COLO668 (cell line): Measurements from ENCODE around the gene TICAM1.
A peak's percentile ranks its signal among the peaks of the same experiment; 100 is the strongest.
"Not testable (repeated sequence)": the region's sequence is repeated elsewhere in the genome, so short reads cannot be mapped to it uniquely, and the experiment has no call there.

Experiments used
- DNase-seq: peaks from one replicate; lab custom pipeline; 2025; ENCODE audit not compliant: unreplicated experiment; lab: John Stamatoyannopoulos, UW

TICAM1 gene

DNA sequence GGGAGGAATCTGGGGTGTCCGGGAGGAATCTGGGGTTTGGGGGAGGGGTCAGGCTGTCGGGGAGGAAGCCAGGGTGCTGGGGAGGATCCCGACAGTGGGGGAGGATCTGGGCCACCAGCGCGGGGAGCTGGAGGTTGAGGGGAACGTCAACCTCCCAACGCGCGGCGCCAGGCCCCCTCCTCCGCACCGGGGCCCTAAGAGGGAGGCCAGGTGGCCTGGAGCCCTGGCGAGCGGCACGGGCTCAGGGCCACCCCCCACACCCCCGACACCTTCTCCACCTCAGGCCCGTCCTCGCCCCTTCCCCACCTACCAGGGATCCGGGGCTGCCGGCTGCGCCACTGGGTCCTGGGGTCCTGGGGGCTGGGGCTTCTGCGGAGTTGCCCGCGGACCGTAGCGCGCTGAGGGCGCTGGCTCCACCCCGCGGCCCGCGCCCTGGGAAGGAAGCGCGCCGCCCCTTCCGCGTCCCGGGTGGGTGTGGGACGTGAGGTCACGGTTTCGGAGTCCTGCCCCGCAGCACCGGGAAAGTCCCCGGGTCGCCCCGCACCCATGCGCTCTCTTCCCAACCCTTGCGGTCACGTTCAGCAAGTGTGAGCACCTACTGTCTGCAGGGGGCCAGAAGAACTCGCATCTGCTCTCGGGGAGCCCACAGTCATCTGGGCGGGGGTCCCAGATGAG is at the start of gene TICAM1:
Gene TICAM1, minus strand, starts transcription at position 409 of the 675 bp plus-strand sequence. CDS start 13,335 bp downstream, outside the sequence.
- DNase-seq = peak; percentile 73

DNA sequence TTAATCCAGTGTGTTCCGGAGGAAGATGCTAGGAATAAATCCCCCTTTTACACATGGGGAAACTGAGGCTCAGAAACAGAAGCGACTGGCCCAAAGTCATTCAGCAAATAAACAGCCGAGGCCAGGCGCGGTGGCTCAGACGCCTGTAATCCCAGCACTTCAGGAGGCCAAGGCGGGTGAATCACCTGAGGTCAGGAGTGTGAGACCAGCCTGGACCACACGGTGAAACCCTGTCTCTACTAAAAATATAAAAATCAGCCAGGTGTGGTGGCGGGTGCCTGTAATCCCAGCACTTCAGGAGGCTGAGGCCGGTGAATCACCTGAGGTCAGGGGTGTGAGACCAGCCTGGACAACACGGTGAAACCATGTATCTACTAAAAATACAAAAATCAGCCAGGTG is 47.5 kb upstream of the TICAM1 start:
- DNase-seq = no peak

DNA sequence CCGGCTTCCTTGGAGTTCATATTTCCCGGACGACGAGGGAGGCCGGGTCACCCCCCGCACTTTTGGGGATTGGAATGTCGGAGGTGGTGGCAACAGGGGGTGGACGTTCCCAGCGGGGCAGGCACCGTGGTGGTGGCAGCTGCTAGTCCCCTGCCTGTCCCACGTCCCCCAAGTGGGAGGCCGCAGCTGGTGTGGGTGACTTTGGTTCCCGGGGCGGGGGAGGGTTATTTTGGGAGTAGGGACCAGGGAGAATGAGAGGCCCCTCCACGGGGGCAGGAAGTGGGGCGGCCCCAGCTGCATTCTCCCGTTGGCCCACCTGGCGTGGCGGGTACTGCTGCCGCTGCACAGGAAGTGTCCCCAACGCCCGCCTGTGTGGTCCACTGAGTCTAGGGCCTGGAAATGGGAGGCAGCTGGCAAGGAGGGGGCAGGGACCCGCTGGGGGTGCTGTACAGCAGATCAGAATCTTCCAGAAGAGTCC is 47.0 kb upstream of the TICAM1 start:
- peak; percentile 30 for DNase-seq

DNA sequence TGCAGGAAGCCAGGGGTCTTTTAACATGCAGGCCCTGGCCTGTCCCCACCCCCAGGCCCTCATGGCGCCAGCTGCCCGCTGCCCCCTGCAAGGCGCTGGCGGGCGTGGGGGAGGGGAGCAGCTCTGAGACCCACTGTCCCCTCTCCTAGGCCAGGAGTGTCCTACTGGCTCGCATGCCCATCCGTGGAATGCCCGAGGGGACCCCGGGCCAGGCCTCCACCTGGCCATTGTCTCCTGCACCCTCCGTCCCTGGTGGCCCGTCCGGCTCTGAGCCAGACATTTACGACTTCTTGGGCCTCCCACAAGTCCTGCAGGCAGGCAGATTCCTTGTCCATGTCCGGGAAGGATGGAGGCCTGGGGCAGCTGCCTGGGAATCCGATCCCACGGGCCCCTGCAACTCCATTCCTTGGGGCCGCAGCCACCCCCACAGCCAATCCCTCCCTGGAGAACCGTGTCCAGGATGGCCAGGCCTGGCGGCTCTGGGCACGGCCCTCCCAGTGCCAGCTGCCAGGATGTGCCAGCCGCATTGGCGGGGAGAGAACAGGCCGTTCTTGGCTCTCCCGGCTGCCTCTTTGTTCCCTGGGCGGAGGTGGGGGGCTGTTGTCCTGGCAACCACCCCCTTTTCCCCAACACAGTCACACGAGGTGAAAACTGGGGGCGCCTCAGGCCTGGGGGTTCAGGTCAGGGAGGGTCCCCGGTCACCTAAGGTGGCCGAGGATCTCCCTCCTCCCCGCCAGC is 46.4 kb upstream of the TICAM1 start:
- no peak for DNase-seq

DNA sequence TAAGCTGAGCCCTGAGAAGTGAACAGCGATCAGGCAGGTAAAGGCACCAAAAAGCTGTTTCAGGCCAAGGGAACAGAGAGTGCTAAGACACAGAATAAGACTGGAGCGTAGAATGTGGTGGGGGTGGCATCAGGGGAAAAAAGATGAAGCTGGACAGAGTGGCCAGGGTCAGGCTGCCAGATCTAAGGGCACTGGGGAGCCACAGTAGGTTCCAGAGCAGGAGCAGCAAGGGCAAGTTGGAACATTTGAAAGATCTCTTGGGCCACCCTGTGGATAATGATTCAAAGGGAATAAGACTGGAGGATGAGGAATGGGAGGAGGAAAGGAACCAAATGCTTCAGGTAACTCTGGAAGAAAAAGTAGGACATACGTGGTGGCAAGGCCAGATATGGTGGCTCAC is 42.4 kb upstream of the TICAM1 start:
- DNase-seq = no peak

DNA sequence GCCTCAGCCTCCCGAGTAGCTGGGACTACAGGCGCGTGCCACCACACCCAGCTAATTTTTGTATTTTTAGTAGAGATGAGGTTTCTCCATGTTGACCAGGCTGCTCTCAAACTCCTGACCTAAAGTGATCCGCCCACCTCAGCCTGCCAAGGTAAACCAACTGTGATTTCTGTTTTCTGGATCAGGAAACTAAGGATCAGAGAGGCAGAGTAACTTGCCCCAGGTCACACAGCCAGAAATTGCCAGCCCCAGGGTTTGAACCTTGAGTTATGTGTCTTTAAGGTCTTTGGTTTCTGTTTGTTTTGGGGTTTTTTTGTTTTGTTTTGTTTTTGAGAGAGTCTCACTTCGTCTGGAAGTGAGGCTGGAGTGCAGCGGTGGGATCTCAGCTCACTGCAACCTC is 40.2 kb upstream of the TICAM1 start:
- no peak for DNase-seq

DNA sequence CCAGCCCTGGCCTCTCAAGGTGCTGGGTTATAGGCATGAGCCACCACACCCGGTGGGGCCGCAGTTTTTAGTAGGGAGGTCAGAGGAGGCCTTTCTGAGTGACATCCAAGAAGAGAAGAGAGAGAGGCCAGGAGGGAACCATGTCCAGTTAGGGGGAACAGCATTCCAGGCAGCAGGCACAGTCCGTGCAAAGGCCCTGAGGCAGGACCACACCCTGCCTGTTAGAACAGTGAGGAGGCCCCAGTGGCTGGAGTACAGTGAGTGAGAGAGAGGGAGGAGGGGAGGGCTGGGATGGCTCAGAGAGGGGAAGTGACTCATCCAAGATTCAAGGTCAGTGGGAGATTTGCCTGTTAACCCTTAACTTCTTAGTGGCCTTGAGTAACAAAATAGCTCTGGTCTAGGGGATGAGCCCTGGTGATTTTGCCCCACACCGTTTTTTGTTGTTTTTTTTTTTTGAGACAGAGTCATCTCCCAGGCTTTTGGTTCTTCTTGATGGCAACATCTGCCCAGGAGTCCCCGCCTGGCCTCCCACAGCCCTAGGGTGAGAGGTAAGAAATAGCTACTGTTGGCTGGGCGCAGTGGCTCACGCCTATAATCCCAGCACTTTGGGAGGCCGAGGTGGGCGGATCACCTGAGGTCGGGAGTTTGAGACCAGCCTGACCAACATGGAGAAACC is 38.7 kb upstream of the TICAM1 start:
- DNase-seq = no peak

DNA sequence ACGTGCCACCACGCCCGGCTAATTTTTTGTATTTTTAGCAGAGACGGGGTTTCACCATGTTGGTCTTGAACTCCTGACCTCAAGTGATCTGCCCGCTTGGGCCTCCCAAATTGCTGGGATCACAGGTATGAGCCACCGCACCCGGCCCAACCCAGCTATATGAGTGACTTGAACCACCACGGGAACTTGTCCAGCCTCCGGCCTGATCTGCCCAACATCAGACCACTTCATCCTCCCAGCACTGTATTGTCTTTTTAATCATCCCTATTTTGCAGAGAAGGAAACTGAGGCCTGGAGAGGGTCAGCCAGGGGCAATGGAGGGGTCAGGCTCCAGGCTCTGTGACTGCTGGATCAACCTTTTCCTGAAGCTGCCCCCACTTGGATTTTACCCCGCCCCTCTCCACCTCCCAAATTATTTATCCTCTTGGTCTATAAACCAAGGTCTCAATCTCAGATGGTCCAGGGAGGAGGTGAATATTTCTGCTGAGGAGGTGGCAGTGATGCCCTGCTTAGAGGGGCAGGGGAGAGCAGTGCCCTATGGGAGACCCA is 36.8 kb upstream of the TICAM1 start:
- no peak for DNase-seq

DNA sequence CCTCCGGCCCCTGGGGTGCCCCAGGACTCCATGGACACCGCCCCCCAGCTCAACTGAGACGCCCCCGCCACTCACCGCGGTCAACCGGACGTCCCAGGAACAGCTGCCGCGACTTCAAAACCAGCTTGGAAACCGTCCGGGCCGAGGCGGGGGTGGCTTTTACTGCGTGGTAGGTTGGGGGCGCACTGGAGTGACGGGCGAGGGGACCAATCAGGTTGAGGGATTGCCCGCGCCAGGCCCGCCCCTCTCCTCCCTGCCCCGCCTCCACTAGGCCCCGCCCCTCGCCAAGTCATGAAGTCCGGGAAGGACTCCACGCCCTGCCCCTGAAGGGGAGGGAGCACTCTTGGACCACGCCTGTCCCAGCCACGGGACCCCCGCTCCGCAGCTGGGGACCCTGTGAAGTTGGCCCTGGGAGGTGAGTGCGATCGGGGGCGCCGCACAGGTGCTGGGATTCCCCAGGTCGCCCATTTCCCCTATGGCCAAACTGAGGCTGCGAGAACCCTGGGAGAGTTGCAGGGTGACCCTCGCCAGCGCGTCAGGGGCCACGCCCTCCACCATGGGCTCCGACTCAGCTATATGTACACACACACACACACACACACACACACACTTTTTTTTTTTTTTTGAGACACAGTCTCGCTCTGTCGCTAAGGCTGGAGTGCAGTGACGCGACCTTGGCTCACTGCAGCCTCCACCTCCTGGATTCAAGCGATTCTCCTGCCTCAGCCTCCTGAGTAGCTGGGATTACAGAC is 36.2 kb upstream of the TICAM1 start, which contains the start of gene PLIN3:
Gene PLIN3, minus strand, starts transcription at position 134 of the 752 bp plus-strand sequence. CDS start 6,273 bp downstream, outside the sequence.
- DNase-seq = peak; percentile 67

DNA sequence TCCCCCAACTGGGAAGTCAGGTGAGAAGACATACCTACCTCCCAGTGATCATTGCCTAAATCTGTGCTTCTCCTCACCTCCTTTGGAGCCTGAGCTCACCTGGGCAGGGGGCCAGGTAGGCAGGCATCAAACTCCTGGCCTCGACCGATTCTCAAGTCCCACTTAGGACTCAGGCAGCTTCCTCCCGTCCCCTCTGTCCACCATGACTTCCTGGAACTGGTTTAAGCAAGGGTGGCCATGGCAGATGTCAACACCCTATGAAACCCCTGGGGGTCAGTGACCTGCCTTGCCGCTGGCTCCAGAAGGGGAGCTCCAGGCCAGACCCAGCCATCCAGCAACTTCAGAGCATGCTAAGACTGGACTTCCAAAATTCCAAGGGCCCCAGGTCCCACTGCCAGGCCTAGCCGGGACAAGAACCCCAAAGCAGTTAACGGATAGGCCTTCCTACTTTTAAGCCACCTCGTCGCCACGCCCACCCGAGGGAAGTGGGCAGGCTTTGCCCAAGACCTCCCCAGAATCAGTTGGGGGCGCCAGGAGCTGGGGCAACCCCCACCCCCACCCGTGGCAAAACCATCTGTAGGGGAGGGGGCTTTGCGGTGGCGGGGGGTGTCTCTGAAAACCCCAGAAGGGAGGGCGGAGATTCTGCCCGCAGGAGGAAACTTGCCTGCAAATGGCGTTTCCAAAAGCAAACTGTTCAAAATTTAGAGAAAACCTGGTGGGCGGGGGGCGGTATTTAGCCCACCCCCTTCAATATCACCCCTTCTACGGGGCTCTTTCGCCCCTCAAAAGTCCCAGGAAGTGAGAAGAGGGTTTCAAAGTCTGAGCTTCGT is 35.3 kb upstream of the TICAM1 start:
- no peak for DNase-seq

DNA sequence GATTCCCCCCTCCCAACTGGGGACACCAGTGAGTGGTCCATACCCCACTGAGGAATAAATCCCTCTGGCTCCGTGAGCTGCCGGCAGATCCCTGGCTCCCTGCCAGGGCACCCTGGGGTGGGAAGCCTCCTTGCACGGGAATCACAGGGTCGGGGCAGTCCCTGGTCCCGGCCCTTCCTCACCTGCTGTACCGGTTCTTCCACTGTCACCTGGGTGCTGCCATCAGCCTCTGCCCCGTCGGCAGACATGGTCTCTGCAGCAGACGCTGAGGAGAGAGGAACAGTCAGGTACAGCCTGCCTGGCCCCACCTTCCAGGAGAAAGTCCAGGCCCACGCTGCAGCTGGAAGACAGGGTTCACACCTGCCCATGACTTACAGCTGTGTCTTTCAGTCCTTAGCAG is 29.6 kb upstream of the TICAM1 start:
- DNase-seq = peak; percentile 88

DNA sequence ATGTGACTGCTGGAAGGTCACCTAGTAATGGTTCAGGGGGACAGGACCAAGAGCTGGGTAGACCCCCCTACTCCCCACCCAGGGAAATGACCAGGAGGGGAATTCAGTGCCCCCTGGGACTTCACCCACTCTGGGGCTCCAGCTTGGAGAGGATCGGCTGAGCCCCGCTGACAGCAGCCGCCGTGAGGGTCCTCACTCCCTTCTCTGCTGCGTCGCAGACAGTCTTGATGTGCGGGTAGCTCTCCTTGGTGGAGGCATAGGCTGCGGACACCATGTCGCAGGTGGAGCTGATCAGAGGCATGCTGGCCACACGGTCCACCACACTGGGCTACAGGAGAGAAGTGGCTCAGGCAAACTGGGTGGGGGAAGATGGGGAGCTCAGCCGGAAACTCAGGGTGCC is 28.2 kb upstream of the TICAM1 start:
- DNase-seq = no peak

DNA sequence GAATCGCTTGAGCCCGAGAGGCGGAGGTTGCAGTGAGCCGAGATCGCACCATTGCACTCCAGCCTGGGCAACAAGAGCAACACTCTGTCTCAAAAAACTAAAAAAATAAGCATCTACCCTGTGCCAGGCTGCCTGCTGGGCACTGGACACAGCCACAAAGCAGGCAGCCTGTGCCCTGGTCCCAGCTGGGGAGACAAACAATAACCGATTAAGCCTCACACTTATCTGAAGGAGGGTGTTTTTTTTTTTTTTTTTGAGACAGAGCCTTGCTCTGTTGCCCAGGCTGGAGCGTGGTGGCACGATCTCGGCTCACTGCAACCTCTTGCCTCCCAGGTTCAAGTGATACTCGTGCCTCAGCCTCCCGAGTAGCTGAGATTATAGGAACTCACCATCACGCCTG is 25.0 kb upstream of the TICAM1 start:
- DNase-seq = not testable (repeated sequence)

DNA sequence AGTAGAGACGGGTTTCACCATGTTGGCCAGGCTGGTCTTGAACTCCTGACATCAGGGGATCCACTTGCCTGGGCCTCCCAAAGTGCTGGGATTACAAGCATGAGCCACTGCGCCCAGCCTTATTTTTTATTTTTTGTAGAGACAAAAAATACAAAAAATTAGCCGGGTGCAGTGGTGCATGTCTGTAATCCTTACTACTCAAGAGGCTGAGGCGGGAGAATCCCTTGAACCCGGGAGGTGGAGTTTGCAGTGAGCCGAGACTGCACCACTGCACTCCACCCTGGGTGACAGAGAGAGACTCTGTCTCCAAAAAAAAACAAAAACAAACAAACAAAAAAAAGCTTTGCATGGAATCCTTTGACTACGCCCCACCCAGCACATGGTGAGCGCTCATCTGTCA is 22.0 kb upstream of the TICAM1 start:
- DNase-seq = not testable (repeated sequence)

DNA sequence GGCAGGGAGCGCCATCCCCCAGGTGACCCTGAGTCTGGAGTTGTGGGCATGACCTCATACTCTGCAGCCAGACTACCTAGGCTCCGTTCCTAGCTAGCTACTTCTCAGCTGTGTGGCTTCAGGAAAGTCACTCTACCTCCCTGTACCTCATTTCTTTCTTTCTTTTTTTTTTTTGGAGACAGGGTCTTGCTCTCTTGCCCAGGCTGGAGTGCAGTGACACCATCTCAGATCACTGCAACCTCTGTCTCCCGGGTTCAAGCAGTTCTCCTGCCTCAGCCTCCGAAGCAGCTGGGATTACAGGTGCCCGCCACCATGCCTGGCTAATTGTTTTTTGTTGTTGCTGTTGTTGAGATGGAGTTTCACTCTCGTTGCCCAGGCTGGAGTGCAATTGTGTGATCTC is 21.0 kb upstream of the TICAM1 start:
- no peak for DNase-seq

DNA sequence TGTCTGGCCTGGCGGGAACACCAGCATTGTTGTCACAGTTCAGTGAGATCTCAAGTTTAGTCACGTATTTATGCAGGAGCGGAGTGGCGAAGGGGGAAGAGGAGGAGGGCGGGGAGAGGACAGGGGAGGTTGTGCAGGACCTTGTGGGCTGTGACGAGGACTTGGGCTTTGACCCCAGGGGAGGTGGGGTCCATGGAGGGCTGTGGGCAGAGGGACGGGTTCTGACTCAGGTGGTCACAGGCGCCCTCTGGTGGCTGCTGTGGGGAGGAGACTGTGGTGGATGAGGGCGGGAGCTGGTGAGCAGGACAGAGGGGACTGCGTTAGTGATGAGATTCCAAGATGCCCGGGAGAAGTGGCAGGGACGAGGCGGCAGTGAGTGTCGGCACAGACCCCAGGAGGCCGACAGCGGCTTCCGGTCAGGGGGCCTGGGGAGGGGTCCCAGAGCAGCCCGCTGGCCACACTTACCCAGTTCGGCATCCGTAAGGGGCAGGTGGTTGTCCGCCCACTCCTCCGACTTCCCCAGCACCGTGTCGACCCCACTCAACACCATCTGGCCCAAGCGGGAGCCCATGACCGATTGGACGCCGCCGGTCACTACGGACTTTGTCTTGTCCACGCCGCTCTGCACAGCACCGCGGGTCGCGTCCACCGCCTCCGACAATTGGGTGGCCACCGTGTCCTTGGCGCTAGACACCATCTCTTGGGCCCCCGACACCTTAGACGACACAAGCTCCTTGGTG is 20.2 kb upstream of the TICAM1 start:
- peak; percentile 58 for DNase-seq

DNA sequence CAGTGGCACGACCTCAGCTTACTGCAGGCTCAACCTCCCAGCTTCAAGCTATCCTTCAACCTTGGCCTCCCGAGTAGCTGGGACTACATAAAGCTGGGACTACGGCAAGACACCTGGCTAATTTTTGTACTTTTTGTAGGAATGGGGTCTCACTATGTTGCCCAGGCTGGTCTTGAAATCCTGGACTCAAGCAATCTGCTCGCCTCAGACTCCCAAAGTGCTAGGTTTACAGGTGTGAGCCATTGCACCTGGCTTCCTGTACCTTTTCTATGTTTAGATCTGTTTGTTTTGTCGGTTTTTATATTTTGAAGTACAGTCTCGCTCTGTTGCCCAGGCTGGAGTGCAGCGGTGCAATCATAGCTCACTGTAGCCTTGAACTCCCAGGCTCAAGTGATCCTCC is 17.5 kb upstream of the TICAM1 start:
- DNase-seq = no peak

DNA sequence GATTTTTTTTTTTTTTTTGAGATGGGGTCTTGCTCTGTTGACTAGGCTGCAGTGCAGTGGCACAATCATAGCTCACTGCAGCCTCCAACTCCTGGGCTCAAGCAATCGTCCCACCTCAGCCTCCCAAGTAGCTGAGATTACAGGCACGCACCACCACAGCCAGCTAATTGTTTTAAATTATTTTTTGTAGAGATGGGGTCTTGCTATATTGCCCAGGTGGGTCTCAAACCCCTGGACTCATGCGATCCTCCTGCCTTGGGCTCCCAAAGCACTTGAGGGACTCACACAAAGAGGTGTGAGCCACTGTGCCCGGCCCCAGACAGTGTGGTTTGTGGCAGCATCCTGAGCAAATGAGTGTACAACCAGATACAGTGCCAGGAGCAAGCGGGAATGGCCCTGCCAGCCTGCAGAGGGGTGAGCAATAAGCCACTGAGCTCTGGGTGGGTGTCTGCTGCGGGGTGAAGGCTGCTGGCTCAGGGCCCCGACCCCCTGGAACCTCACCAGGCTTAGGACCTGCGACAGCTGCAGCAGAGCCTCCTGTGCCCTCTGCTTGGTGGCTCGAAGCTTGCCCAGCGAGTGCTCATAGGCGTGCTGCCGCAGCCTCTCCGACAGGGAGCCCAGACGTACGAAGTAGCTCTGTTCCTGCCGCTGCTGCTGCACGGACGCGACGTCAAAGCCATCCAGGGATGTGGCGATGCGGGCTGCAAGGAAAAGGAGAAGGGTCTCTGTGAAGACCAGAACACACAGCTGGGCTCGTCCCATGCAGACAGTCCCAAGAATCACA is 15.9 kb upstream of the TICAM1 start:
- DNase-seq = no peak
